HG03571 (cell line): ENCODE measurements around the gene CLTCL1.
"Not testable (repeated sequence)": the region's sequence is repeated elsewhere in the genome, so short reads cannot be mapped to it uniquely, and the experiment has no call there.

ENCODE experiments used
- ATAC-seq: cut with Tn5 transposase; IDR thresholded peaks from one replicate; pipeline ENCODE4 v1.9.1; 2021; ENCODE audit not compliant: unreplicated experiment

The CLTCL1 gene

GRCh38 chr22:19291580-19292457 is at the start of gene CLTCL1:
CLTCL1 (minus strand) TSS chr22:19291719; CDS start chr22:19291641, 78 bp downstream.
- no peak for ATAC-seq

DNA sequence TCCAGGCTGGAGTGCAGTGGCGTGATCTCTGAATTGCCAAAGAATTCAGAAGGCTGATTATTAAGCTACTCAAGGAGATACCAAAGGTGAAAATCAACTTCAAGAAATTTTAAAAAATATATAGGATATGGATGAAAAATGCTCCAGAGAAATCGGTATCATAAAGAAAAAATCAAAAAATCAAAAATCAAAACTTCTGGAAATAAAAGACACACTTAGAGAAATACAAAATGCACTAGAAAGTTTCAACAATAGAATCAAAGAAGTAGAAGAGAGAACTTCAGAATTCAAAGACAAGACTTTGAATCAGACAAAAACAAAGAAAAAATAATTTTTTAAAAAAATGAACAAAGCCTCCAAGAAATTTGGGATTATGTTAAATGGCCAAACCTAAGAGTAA is 45.6 kb upstream of the CLTCL1 start:
- no peak for ATAC-seq

GRCh38 chr22:19336133-19337075 is 44.9 kb upstream of the CLTCL1 start:
- no peak for ATAC-seq

- no peak for ATAC-seq
Observed at GRCh38 chr22:19331975-19332374, 40.5 kb upstream of the CLTCL1 start.

DNA sequence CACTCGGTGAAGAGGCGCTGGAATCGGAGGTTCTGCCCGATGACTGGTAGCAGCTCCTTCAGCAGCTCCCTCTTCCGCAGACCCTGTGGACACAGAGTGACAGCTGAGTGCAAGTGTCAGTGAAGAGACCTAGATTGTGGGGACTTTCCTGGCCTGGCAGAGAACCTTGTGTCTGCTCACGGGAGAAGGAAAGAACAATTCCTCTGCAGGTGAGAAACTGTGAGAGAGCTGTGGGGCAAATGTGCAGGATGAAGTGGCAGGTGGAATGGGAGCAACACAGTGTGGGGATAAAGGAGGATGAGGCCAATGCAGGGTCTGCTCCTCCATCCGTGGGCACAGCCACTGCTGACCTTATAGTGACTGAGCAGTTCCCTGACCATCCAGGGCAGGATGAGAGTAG is 40.0 kb upstream of the CLTCL1 start:
- ATAC-seq = no peak

DNA sequence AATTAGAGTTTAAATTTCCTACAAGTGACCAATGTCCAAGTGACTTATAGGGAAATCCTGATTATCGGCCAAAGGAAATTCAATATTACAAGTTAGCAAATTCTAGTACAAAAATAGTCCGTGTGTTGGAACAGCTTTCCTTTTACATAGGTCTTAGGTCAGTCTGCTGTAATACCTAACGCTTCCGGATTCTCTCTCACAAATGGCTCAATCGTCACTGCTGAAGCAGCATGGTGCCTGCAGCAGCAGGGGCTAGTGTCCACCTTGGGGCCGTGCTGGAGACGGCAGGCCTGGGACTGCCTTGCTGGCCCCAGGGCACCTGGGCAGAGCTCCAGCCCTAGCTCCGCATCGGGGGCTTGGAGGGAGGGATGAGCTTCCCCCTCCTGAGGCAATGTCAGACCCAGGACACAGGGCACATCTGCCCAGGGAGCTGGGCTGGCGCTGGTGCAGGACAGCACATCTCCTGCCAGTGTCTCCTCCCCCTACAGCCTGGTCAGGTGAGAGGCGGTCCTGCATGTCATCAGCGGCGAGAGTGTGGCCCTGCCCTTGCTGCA is 39.4 kb upstream of the CLTCL1 start:
- ATAC-seq = no peak

DNA sequence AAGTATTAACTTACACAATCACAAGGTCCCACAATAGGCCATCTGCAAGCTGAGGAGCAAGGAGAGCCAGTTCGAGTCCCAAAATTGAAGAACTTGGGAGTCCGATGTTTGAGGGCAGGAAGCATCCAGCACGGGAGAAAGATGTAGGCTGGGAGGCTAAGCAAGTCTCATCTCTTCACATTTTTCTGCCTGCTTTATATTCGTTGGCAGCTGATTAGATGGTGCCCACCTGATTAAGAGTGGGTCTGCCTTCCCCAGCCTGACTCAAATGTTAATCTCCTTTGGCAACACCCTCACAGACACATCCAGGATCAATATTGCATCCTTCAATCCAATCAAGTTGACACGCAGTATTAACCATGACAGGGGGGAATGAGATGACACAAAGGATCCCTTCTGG is 38.7 kb upstream of the CLTCL1 start:
- ATAC-seq = not testable (repeated sequence)

DNA sequence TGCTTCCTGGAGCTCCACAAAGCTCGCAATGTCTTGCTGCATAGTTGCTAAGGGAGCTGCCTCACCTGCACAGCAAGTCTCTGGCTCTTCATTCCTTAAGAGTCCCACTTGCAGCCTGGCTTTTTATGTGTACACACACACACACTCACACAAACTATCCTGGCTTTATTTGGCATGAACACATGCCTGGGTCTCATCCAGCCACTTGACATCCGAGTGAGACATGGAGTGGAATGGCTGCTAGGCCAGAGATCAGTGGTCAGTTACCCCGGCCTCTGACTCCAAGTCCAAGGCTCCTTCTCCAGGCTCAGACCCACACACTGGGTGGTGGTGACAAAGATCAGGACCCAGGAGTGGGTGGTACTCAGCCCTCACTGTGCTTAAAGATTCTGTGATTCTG is 37.9 kb upstream of the CLTCL1 start:
- no peak for ATAC-seq

DNA sequence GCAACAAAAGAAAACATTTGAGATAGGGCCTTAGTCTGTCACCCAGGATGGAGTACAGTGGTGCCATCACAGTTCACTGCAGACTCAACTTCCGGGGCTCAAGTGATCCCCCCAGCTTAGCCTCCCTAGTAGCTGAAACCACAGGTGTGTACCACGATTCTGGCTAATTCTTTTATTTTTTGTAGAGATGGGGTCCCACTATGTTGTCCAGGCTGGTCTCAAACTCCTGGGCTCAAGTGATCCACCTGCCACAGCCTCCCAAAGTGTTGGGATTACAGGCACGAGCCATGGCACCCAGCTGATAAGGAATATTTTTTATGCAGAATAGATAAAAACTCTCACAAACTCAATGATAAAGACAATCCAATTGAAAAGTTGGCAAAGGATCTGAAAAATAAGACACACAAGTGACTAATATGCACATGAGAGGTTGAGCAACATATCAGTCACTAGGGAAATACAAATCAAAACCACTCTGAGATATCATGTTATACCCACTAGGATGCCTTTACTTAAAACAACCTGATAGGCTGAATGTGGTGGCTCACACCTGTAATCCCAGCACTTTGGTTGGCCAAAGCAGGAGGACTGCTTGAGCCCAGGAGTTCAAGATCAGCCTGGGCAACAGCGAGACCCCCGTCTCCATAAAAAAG is 33.9 kb upstream of the CLTCL1 start:
- no peak for ATAC-seq

GRCh38 chr22:19323420-19323819 is 31.9 kb upstream of the CLTCL1 start:
- not testable (repeated sequence) for ATAC-seq

GRCh38 chr22:19321757-19322156 is 30.2 kb upstream of the CLTCL1 start:
- ATAC-seq = no peak

- ATAC-seq = not testable (repeated sequence)
Observed at GRCh38 chr22:19320136-19320535, 28.6 kb upstream of the CLTCL1 start.

DNA sequence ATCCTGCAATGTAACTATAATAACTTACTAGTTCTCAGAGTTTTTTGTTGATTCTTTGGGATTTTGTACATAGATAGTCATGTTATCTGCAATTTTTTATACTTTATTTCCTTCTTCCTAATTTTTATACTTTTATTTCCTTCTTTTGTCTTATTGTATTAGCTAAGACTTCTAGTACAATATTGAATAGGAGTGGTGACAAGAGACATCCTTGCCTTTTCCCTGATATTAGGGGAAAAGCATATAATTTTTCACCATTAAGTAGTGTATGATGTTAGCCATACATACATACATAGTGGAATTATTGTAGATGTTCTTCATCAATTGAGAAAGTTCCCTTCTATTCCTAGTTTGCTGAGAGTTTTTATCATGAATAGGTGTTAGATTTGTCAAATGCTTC is 27.8 kb upstream of the CLTCL1 start:
- ATAC-seq = no peak

- ATAC-seq = no peak
Observed at GRCh38 chr22:19317865-19318264, 26.3 kb upstream of the CLTCL1 start.

- ATAC-seq = no peak
Observed at GRCh38 chr22:19307872-19308271, 16.4 kb upstream of the CLTCL1 start.

DNA sequence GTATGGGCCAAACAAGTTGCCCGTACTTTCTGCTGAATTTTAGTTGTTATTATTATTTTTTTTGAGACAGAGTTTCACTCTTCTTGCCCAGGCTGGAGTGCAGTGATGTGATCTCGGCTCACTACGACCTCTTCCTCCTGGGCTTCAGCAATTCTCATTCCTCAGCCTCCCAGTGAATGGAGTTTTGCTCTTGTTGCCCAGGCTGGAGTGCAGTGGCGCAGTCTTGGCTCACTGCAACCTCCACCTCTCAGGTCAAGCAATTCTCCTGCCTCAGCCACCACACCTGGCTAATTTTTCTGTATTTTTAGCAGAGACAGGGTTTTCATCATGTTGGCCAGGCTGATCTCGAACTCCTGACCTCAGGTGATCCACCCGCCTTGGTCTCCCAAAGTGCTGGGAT is 15.0 kb upstream of the CLTCL1 start:
- ATAC-seq = not testable (repeated sequence)

GRCh38 chr22:19304547-19304946 is 13.0 kb upstream of the CLTCL1 start:
- ATAC-seq = no peak

DNA sequence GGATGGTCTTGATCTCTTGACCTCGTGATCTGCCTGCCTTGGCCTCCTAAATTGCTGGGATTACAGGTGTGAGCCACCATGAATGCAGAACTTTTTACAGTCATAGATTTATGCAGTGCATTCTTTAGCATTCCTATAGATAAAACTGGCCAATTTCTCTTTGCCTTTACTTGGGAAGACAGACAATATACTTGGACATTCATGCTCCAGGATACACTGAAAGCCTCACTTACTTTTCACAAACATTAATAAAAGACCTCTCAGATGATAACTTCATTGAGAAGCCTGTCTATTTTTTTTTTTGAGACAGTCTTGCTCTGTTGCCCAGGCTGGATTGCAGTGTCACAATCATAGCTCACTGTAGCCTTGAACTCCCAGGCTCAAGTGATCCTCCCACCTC is 12.3 kb upstream of the CLTCL1 start:
- no peak for ATAC-seq

DNA sequence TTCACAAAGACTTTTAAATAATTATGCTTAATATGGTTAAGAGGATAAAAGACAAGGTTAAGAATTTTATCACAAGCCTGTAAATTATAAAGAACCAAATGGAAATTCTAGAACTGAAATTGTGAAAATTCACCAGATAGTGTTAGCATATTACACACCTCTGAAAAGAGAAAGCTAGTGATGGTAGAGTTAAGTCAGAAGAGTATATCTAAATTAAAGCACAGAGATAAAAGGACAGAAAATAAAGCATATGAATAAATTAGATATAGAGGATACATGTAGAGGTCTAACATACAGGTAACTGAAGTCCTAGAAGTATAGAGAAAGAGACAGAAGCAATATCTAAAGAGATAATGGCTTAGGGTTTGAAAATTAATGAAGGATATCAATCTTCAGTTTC is 4.2 kb upstream of the CLTCL1 start:
- ATAC-seq = no peak

DNA sequence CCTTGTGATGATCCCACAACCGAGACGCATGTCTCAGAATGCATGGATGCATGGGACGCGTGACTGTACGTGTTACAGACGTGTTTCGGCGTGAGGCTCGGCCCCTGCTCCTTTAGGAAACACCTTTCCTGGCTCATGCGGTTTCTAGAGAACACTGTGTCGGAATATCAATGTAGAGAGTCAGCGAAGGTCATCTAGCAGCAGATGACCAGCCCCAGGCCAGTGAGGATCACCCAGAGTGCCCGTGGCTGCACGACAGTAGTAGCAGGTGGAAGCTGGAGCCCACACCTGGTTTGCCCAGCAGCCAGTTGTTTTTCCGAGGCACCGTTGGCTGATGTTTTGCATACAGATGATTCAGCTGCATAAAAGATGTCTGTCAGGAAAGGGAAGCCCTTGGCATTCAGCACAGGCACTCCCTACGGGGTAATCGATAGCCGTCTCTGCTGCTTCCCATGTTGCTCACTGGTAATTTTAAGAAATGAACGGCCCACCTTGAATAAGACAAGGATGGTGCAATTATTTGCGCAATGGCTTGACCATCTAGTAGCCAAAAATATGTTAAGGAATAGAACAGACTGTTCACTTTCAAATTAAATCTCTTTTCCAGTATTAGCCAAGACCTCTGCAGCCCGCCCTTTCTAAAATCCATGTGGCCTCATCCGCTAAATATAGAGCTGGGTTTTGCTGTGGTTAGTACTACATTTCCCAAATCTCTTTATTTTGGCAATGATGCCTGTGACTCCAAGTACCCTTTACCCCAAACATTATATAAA is 1.1 kb upstream of the CLTCL1 start:
- ATAC-seq = no peak
